ENCODE measurements around the gene OPCML.

DNA sequence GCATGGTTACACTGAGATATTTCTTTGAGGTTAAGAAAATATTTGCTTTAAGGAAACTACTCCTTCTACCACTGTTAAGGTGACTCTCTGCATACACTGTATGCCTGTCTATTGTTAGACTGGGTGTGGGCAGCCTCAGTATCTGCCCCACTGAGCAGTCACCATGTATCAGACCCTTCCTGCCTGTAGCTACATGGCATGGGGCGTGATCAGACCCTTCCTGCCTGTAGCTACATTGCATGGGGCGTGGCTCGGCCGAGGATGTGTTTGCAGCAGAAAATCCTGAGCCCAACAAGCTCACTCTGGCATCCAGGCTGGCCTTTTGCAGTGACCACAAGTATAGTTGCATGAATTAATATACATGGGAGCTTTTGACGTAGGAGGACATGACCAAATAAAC lies 669.4 kb downstream of the OPCML start:
- TF ChIP-seq, protein P1, sequence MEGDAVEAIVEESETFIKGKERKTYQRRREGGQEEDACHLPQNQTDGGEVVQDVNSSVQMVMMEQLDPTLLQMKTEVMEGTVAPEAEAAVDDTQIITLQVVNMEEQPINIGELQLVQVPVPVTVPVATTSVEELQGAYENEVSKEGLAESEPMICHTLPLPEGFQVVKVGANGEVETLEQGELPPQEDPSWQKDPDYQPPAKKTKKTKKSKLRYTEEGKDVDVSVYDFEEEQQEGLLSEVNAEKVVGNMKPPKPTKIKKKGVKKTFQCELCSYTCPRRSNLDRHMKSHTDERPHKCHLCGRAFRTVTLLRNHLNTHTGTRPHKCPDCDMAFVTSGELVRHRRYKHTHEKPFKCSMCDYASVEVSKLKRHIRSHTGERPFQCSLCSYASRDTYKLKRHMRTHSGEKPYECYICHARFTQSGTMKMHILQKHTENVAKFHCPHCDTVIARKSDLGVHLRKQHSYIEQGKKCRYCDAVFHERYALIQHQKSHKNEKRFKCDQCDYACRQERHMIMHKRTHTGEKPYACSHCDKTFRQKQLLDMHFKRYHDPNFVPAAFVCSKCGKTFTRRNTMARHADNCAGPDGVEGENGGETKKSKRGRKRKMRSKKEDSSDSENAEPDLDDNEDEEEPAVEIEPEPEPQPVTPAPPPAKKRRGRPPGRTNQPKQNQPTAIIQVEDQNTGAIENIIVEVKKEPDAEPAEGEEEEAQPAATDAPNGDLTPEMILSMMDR (conservative IDR thresholded peaks at IDR 0.05; ENCODE audit: low read depth, low read length) = no peak
- TF ChIP-seq EZH2 (IDR thresholded peaks at IDR 0.05; ENCODE audit: borderline replicate concordance, low read depth, low read length, poor library complexity, severe bottlenecking) = no peak

Data from A673 (cell line).